ENCODE data around the gene WDCP. TPM values are rescaled to one million over a fixed set of nuclear protein-coding genes. Genes with fewer than 3 reads are reported as not detected.
"Not testable (repeated sequence)": the region's sequence is repeated elsewhere in the genome, so short reads cannot be mapped to it uniquely, and the experiment has no call there.

The WDCP gene, protein sequence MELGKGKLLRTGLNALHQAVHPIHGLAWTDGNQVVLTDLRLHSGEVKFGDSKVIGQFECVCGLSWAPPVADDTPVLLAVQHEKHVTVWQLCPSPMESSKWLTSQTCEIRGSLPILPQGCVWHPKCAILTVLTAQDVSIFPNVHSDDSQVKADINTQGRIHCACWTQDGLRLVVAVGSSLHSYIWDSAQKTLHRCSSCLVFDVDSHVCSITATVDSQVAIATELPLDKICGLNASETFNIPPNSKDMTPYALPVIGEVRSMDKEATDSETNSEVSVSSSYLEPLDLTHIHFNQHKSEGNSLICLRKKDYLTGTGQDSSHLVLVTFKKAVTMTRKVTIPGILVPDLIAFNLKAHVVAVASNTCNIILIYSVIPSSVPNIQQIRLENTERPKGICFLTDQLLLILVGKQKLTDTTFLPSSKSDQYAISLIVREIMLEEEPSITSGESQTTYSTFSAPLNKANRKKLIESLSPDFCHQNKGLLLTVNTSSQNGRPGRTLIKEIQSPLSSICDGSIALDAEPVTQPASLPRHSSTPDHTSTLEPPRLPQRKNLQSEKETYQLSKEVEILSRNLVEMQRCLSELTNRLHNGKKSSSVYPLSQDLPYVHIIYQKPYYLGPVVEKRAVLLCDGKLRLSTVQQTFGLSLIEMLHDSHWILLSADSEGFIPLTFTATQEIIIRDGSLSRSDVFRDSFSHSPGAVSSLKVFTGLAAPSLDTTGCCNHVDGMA
- total RNA-seq: 10 to 100 TPM; 16.9 to 24.5 TPM

DNA sequence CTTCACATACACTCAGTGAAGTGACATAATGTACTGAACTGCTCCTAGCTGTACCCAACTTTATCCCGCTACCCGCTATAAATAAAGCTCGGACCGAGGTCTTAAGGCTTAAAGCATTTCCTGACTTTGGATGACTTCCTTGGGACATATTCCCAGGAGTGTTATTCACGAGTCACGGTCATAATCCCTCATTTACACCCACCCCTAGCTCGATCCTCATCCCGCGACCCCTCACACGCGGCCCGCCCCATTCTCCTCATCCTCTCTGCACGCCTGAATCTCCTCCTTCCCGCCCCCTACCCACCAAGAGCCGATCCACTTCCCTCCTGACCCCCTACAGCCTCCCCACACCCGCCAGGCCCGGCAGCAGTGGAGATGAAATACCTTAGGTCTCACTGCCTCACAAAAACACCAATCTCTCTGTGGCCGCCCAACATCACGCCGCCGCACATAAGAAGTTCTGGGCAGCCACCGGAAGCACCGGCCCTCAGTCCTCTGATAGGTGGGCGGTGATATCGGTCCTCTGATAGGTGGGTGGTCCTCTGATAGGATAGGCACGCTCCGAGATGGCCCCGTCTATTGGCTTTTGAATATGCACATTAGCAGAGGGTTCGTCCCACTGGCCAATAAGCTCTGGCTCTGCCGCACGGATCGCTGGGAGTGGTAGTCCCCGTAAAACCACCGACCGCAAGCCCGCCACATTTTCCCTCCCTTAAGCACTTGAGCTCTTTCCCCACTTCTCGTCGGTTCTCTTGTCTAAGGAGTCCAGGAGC is at the start of gene WDCP:
Gene WDCP (minus strand): TSS at position 462 of the 773 bp plus-strand sequence. CDS start 7,897 bp downstream, outside the sequence.
- no peaks in the 10 kb centered on the region for H3K9me3 Mint-ChIP-seq
- peak; percentile 86 to 98 for DNase-seq (ENCODE audit: low spot score in 2 of 2)
- H3K27ac Mint-ChIP-seq: peak within 1 kb of the TSS; percentile 93 to 94
- ATAC-seq: peak; percentile 99
- H3K36me3 Mint-ChIP-seq: peaks cover 6 to 9% of the 10 kb centered on the region in 2 donors

DNA sequence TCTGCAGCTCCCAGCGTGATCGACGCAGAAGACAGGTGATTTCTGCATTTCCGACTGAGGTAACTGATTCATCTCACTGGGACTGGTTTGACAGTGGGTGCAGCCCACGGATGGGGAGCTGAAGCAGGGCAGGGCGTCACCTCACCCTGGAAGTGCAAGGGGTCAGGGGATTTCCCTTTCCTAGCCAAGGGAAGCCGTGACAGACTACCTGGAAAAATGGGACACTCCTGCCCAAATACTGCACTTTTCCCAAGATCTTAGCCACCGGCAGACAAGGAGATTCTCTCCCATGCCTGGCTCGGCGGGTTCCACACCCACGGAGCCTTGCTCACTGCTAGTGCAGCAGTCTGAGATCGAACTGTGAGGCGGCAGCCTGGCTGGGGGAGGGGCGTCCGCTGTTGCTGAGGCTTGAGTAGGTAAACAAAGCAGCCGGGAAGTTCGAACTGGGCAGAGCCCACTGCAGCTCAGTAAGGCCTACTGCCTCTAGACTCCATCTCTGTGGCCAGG is 48.0 kb upstream of the WDCP start:
- Mint-ChIP-seq H3K9me3 (peaks cover 0 to 10% of the 10 kb centered on the region in 2 donors), H3K36me3 (peaks cover 10 to 23% of the 10 kb centered on the region in 2 donors)
- not testable (repeated sequence) for DNase-seq (ENCODE audit: low spot score in 2 of 2); H3K27ac Mint-ChIP-seq; ATAC-seq

DNA sequence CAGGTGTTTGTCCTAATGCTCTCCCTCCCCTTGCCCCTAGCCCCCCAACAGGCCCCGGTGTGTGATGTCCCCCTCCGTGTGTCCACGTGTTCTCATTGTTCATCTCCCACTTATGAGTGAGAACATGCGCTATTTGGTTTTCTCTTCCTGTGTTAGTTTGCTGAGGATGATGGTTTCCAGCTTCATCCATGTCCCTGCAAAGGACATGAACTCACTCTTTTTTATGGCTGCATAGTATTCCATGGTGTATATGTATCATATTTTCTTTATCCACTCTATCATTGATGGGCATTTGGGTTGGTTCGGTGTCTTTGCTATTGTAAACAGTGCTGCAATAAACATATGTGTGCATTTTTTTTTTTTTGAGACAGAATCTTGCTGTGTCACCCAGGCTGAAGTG is 46.1 kb upstream of the WDCP start:
- H3K27ac Mint-ChIP-seq; ATAC-seq; DNase-seq (ENCODE audit: low spot score in 2 of 2): not testable (repeated sequence)
- peaks cover 8 to 16% of the 10 kb centered on the region in 2 donors for H3K36me3 Mint-ChIP-seq
- peaks cover 0 to 10% of the 10 kb centered on the region in 2 donors for H3K9me3 Mint-ChIP-seq

DNA sequence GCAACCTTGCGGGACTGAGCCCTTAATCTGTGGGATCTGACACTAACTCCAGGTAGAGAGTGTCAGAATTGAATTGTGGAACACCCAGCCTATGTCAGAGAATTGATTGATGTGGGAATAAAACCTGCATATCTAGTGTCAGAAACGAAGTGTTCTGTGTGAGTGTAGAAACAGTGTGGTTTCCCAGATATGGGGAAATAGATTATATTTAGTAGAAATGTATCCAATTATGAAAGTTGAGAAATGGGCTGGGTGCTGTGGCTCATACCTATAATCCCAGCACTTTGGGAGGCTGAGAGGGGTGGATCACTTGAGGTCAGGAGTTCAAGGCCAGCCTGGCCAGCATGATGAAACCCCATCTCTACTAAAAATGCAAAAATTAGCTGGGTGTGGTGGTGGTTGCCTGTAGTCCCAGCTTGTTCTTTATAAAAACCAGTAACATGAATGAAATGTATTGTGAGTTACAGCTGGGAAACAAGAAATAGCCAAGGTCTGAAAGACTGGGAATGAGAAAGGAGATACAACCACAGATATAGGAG is 41.7 kb upstream of the WDCP start:
- ATAC-seq: no peak
- no peak for DNase-seq (ENCODE audit: low spot score in 2 of 2)
- Mint-ChIP-seq H3K36me3 (no peaks in the 10 kb centered on the region), H3K27ac (no peak overlapping the region), H3K9me3 (no peaks in the 10 kb centered on the region)

DNA sequence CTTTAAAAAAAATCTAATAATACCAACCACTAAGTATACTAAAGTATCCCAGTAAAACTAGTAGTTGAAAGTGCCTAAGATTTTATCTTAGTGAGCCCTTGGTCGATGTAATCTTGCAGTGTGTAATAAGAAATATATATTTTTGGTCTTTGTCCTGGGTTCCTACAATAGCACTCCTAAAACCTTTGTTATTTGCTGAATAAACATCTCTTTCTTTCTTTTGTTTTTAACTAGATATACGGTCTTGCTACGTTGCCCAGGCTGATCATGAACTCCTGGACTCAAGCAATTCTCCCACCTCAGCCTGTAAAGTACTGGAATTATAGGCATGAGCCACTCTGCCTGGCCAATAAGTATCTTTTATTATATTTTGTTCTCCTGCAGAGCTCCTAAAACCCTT is 39.8 kb upstream of the WDCP start:
- H3K27ac Mint-ChIP-seq: no peak overlapping the region
- no peaks in the 10 kb centered on the region for H3K36me3 Mint-ChIP-seq
- DNase-seq (ENCODE audit: low spot score in 2 of 2) (no peak), ATAC-seq (no peak)
- no peaks in the 10 kb centered on the region for H3K9me3 Mint-ChIP-seq

DNA sequence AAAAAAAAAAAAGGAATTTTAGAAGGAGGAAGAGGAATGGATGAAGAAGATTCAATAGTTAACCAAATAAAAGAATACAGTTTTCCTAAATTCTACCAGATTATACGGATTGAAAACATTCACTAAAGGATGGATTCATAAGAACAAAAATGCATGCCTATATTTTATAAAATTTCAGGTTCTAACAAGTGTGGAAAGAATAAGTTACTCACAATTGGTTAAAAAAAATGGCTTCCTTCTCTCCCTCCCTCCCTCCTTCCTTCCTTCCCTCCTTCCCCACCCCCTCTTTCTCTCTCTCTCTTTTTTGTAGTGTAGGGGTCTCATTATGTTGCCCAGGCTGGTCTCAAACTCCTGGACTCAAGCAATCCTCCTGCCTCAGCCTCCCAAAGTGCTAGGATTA is 39.0 kb upstream of the WDCP start:
- Mint-ChIP-seq H3K36me3 (no peaks in the 10 kb centered on the region), H3K9me3 (no peaks in the 10 kb centered on the region), H3K27ac (no peak overlapping the region)
- no peak for ATAC-seq
- no peak for DNase-seq (ENCODE audit: low spot score in 2 of 2)

DNA sequence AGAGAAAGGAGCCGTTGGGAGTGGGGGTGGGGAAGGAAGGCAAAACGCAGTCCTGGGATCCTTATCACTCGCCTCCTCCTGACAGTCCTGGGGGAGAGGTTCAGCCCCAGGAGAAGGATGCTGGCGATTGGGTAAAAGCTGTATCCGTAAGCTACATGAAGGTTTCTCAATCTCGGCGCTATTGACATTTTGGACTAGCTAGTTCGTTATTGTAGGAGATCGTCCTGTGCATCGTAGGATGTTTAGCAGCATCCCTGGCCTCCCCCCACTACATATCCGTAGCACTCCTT is 38.0 kb upstream of the WDCP start:
- ATAC-seq: no peak

DNA sequence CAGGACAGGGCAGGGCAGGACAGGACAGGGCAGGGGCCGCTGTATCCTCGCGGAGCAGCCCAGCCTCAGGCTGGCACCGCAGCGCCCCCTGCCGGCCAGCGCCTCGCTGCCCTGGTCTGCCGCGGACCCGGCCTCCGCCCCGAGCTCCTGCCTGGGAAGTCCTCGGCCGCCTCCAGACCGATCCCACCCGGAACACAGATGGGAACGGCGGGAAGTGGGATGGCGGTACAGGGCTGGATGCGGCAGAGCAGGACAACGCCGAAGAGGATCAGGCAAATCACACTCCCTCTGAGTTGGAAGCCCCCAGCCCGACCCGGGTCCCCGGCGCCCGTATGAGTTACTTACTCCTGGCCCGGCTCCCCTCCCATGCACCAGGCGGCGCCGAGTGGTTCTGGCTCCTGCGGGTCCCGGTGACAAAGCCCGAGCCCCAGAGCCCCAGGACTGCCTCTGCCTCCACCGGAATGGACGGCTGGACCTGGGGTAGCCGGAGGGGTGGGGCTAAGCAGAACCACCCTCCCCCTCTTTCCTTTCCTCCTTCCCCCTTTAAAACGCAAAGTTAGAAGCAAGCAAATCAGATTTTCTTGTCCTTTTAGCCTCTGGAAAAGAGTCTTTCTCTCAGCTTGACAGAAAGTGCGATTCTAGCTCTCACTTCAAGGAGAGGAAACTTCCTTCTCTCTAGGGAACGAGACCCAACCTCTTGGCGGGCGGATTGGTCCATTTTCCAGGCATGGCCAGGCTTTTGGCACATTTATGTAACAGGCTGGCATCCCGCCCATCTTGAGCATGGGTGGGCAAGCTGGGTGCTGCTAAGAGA is 37.4 kb upstream of the WDCP start, which contains the start of gene TP53I3:
Gene TP53I3 (minus strand): TSS at position 449 of the 814 bp plus-strand sequence. CDS start 508 bp downstream, outside the sequence.
- ATAC-seq: peak; percentile 95 to 97
- Mint-ChIP-seq H3K9me3 (no peaks in the 10 kb centered on the region), H3K27ac (peak within 1 kb of the TSS; percentile 81 to 85), H3K36me3 (no peaks in the 10 kb centered on the region)
- peak; percentile 90 to 96 for DNase-seq (ENCODE audit: low spot score in 2 of 2)

More for the DNA sequence above, 38.0 kb upstream of the WDCP start:
- no peaks in the 10 kb centered on the region for H3K36me3 Mint-ChIP-seq
- DNase-seq (ENCODE audit: low spot score in 2 of 2): no peak
- no peaks in the 10 kb centered on the region for H3K9me3 Mint-ChIP-seq
- no peak overlapping the region for H3K27ac Mint-ChIP-seq

DNA sequence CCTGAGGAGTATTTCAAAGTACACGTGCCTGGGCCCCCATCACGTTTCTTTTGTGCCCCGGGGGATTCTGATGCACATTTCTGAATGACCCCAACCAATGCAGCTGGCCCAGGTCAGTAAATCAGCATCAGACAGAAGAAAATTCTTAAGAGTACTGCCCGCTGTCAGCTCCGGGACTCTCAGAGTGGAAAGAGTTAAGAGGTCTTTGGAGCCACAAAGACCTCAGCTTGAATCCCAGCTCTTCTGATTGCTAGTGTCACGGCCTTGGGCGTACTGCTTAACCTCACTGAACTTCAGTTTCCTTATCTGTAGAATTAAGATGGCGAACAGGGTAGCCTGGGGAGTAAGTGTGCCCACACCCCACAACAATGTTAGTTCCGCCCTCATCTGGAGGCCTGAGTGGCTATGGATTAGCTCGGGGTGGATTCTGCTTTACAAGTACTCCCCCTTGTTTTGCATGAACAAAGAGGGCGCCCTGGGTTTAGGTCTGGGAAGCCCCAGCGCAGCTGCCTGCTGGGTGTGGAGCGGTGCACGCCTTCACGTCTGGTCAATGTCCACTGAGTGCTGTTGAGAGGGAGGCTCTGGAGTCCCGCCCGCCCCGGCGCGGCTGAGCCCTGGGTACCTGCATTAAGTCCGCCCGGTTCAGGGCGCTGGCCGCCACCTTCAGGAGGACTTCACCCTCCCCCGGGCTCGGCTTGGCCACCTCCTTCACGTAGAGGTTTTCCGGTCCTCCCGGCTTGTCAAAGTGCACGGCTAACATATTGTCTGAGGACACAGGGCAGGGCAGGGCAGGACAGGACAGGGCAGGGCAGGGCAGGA is 36.6 kb upstream of the WDCP start:
- ATAC-seq (peak; percentile 73), DNase-seq (ENCODE audit: low spot score in 2 of 2) (no peak)
- no peaks in the 10 kb centered on the region for H3K9me3 Mint-ChIP-seq
- H3K36me3 Mint-ChIP-seq: no peaks in the 10 kb centered on the region
- peak overlapping the region; percentile 81 to 85 for H3K27ac Mint-ChIP-seq

DNA sequence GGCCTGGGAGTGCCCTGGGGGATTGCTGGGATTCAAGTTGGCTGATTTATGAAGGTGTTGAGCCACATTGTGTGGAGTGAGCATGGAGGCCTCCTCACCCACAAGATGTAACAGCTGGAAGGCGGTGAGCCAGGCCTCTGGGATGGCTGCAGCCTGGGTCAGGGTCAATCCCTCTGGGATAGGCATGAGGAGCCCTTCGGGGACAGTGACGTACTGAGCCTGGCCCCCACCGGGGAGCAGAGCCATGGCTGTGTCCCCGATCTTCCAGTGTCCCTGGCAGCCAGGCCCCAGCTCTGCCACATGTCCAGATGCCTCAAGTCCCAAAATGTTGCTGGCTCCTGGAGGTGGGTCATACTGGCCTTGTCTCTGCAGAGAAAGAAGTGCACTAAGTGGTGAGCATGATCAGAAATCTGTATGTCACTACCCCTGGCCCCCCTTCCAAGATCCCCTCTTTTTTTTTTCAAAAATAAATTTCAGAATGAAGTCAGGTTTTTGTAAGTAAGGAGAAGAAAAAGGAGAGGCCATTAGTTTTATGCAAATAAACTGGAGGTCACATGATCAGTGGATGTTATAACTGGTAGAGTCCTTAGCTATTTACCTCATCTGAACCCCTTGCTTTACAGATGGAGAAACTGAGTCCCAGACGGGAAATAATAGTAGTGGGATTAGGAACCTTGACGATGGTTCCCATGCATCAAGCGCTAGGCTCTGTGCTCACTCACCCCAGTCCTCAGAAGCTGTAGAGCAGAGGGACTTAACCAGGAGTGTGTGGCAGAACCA is 35.8 kb upstream of the WDCP start:
- H3K36me3 Mint-ChIP-seq: no peaks in the 10 kb centered on the region
- no peak for ATAC-seq
- no peaks in the 10 kb centered on the region for H3K9me3 Mint-ChIP-seq
- peak overlapping the region; percentile 2 to 85 for H3K27ac Mint-ChIP-seq
- DNase-seq (ENCODE audit: low spot score in 2 of 2): no peak

DNA sequence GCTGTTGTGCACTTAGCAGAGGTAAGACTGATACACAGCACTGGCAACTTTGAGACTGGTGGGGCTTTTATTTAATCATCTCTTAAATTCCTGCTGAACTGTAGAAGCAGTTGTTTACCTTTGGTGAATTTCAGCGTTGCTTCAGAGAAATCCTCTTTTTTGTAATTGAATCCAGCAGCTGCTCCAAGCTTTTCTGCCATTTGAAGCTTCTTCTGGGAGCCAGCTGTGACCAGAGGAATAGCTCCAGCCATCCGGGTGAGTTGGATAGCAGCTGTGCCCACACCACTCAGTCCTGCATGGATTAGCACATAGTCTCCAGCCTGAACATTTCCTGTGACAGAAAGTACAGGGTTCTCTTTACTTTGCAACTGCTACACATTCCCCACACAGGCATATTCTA is 33.5 kb upstream of the WDCP start:
- H3K9me3 Mint-ChIP-seq: no peaks in the 10 kb centered on the region
- DNase-seq (ENCODE audit: low spot score in 2 of 2) (no peak), ATAC-seq (no peak)
- H3K27ac Mint-ChIP-seq: no peak overlapping the region
- H3K36me3 Mint-ChIP-seq: peaks cover 4 to 6% of the 10 kb centered on the region in 2 donors

DNA sequence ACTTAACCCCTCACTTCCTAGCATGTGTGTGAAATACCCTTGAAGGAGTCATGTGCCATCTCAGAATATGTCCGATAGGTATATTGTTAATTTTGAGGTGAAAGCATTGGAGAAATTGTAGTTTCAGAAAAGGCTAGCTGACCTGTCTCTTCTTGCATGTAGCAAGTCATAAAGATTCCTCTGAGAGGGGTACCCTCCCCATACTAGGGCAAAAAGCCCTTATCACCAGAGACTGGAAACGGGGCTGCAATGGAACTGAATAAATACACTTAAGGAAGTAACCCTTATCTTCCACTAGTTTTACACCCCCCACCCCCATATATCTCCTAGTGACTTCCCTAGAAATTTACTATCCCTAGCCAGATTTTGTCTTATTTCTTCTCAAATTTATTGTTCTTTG is 30.7 kb upstream of the WDCP start:
- DNase-seq (ENCODE audit: low spot score in 2 of 2) (no peak), ATAC-seq (no peak)
- peaks cover 12 to 18% of the 10 kb centered on the region in 2 donors for H3K36me3 Mint-ChIP-seq
- H3K27ac Mint-ChIP-seq: peak overlapping the region; percentile 85 to 90
- no peaks in the 10 kb centered on the region for H3K9me3 Mint-ChIP-seq

DNA sequence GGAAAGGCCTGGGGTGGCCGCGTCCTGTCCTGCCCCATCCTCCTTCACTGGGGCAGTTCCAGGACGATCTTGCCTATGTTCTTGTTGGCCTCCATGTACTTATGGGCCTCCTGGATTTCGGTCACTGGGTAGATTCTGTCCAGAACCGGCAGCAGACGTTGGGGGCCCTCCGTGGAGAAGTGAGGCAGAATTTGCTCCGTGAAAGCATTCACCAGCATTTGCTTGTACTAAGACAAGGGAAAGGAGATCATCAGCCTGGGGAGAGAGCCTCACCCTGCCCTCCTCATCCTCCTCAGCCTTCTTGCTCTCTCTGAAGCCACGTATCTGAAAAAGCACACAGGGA is 30.3 kb upstream of the WDCP start:
- H3K36me3 Mint-ChIP-seq: peaks cover 15 to 18% of the 10 kb centered on the region in 2 donors
- DNase-seq (ENCODE audit: low spot score in 2 of 2) (no peak), ATAC-seq (no peak)
- H3K27ac Mint-ChIP-seq: peak overlapping the region; percentile 85 to 90
- no peaks in the 10 kb centered on the region for H3K9me3 Mint-ChIP-seq

DNA sequence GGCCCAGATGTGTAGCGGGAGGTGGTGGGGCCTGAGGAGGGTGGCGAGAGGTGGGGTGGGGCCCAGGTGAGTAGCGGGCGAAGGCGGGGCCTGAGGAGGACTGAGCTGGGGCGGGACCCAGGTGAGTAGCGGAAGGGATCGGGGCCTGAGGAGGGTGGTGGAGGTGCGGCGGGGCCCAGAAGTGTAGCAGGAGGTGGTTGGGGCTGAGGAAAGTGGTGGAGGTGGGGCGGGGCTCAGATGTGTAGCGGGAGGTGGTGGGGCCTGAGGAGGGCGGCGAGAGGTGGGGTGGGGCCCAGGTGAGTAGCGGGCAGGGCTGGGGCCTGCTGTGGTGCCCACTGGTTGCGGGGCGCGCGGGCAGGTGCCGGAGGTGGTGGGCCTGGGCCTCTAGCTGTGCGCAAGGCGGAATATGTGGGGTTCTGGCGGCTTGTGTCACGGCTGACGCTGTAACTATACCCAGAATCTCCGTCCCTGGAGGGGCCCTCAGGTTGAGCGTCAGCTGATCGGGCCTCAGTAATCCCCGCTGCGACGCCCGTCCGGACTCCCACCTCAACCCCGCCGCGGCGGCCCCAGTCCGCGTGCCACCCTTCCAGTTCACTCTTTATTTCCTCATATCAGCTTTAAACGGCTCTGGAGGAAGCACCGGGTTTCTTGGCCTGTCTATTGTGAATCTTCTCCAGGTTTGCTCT is 29.8 kb upstream of the WDCP start:
- Mint-ChIP-seq H3K36me3 (peaks cover 18 to 19% of the 10 kb centered on the region in 2 donors), H3K27ac (peak overlapping the region; percentile 90 to 97), H3K9me3 (no peaks in the 10 kb centered on the region)
- ATAC-seq (no peak), DNase-seq (ENCODE audit: low spot score in 2 of 2) (peak; percentile 13 to 58)
